Measurements from ENCODE around the gene EPS8.
"Not testable (repeated sequence)": the region's sequence is repeated elsewhere in the genome, so short reads cannot be mapped to it uniquely, and the experiment has no call there.

Gene EPS8

DNA sequence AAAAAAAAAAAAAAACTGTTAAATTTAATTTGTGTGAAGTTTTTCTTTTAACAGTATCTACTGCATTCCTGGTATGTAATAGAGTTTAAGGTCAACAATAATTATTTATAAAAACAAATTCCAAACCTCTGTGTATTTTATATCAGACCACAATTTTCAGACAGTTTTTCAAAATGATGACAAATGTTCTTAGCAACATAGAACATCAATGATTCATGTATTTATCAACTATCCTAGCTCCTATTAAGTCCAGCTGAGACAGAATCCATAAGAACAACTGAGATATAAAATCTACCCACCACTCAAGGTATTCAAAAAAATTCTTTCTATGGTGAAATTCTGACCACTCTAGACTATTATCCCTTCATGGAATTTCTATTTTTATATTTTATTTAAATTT is 144.5 kb downstream of the EPS8 start:
- no peak for DNase-seq (ENCODE audit: low spot score)

DNA sequence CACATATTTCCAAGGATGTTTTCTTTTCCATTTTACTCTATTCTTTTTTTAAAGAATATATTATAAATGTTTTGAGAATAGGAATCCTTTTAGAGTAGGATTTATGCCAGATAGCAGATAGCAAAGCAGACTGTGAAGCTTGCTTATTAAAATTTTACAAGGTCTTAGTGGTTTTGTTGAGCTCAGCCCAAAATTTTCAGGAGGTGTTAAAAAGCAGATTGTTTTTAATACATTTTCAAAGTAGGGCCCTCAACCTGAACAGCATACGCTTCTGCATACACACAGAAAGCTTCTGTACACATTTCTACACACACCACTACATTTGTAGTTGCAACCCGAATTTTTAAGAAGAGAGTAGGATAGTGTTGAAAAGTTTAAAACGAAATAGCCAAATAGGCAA is 151.0 kb downstream of the EPS8 start:
- DNase-seq (ENCODE audit: low spot score): no peak

DNA sequence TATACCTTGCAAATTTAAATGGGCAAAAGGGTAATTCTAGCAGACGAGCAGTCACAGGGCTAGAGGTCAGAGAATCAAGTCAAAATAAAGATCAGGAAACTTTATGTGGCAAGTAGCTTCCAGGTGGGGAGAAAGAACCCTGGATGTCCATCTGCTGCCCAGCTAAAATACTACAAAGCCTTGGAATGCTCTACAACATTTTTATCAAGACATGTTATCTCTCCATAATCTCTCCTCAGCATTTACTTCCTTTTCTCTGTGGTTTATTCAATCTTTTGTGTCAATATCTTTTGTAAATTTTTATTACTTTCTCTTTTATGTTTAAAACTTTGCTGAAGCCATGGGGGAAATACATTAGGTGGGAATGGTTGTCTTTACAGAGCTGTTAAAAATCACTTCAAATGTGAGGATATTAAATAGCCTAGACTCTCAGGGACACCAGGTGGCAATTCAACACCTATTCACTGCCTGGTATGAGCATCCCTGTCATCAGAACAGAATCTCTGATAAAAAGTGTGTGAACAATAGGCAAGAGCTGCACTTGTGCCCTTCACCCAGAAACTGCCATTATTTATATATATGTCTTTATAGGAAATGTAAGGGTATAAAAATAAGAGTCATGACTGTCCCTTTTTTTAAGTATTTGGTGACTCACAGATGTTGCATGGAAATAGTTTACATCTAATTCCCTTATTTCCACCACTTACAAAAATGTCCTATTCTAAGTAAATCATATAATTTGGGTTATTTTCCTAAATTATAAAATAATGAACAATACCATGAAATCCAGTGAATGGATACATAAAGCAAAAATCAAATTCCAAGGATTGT is 152.9 kb downstream of the EPS8 start:
- DNase-seq (ENCODE audit: low spot score): no peak

DNA sequence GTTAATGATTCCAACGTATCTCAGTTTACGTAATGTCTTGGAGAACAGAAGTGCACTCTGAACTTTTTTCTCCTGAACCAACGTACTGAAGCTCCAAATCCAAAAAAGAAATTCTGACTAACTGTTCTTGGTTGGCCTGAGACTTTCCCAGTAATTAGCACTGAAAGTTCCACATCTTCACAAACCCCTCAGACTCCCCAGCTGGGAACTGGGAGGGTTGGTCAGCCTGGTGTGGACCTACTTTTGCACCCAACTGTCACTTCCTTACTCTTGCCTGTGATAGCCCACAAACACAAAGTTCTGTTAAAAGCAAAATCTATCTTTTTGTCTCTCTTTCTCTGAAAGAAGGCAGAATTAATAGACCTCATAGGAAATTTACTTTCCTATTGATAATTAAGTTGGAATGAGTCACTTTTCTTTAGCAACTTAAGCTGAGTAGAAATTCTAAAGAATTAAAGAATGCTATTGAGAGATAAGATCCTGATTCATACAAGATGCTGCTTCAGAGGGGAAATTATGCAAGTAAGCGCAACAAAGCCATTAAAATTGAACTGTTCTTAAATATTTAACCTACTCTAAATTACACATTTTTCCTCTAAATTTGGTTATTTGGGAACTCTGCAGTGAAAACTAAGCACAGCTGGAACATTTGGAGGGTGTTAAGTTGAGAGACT is 155.0 kb downstream of the EPS8 start:
- DNase-seq (ENCODE audit: low spot score): no peak

DNA sequence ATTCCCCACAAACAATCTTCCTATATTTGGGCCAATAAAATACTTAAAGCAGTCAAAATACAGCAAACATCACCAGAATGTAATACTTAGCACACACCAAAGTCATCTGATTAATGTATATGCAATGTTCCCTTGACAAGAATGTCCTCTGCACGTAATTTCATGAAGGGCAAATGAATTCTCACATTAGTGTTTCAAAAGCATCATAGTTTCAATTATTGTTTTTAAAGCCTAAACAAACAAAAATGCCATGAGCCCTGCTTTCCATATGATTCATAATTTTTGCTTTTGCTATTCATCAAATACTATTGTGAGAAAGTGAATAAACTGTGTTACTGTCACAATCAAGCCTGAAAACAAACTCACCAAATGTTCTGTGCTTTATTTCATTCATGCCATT is 156.0 kb downstream of the EPS8 start:
- DNase-seq (ENCODE audit: low spot score): no peak

DNA sequence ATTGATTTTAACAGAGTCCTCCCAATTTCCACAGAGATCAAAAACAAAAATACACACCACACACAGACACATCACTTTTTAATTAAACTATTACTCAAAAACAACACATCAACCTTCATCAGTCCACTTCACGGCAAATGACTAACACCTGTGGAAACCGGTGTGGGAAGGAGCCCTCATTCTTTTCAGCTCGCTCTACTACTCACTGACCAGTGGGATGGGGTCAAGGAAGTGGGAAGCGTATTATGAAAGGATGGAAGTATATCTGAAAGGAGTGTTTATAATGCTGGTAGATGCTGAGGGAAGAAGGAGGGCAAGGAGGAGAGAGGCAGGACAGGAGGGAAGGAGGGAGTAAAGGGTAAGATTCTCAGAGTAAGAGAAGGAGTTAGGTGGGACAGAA is 156.5 kb downstream of the EPS8 start:
- no peak for DNase-seq (ENCODE audit: low spot score)

DNA sequence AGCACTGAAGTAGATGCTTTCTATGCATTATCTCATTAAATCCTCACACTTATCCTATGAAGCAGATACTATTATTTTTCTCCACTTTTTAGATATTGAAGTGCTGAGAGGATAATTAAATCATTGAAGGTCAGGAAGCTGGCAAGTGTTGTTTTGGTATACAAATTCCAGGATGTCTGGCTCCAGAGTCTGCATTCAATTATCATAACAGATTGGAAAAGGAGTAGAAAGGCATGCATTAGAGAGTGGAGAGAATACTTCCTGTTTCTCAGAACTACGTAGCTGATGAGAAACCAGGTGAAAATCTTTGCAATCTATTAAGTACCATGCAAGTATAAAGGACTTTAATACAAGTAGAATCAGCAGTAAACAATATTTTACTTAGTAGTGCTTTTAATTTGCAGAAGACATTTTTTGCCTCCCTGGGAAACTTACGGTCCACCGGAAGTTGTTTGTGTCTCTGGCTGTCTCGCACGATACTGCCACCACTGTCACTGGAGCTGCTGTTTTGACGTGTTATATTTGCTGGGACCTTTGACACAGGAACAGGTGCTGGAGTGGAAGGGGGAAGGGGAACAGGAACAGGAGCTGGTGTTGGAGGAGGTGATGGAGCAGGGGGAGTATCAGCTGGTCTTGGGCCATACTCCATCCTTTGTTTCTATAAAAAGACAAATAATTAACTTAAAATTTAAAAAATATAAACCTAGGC is 158.0 kb downstream of the EPS8 start:
- no peak for DNase-seq (ENCODE audit: low spot score)

DNA sequence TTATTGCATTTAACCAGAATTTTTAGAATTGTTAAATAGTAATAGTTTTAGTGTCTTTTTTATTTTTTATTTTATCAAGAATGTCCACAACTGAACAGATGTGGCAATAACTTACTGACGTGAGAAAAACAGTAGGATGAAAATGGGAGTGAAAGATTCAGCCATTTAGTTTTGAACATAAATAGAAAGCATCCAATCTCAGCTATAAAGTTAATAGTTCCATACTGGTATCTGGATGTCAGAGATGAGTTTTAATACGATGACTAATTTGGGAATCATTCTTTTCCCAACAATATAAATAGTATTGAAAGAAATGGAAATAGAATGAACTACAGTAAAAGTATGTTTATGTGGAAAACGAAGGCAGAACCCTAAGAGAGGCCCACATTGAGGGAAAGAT is 159.4 kb downstream of the EPS8 start:
- no peak for DNase-seq (ENCODE audit: low spot score)

DNA sequence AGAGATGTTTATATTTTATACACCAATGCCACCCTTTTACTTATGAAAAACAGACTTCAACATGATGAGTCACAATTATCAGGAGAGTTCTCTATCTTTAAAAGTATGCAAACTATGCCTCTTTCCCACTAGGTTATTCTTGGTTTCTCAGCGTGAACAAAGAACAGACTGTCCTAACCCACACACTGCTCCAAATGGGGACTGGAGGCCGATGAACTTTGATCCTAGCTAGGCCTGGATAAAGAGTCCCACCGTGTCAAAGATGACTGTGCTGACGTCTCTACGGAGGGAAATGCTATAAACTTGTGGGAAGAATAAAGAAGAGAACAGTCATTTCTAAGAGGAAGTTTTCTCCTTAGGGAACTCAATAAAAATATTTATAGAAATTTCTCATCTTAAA is 160.1 kb downstream of the EPS8 start:
- DNase-seq (ENCODE audit: low spot score): no peak

DNA sequence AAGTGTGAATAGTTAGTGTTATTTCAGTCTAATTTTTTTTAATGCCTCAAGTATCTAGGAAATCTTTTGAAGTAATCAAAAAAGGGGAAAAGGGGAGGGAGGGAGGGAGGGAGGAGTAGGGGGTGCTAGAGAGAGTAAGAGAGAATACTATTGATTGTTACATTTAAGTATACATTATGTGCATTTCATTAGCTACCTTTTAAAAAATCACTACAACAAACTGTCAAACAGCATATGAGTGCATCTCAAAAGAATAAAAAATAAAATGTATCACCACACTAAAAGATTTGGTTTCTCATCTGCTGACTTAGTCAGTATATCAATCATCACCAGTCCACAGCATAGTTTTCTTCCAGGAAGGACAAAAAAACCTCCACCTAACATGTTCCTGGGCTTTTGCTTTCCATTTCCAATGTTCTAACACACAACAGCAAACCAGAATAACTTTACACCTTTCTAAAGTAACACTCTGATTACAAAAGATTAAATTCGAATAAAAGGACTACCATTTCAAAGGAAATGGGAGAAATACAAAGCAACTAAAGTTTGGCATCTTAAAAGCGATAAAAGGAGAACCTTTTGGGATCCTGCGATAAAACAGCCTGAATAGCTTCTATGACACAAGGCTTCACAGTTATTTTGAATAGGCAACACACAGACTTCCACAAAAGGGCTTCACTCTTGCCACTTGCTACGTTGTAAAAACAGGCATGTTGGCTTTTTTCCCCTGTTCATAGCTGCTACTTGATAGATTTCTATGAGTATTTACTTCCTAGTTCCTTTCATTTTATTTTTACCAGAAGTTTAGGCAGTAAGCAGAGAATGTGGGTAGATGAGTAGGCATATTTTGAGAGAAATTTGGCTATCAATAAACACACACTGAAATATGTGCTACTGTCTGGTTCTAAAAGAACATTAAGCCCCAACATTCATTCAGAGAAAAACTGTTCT is 160.9 kb downstream of the EPS8 start:
- no peak for DNase-seq (ENCODE audit: low spot score)

DNA sequence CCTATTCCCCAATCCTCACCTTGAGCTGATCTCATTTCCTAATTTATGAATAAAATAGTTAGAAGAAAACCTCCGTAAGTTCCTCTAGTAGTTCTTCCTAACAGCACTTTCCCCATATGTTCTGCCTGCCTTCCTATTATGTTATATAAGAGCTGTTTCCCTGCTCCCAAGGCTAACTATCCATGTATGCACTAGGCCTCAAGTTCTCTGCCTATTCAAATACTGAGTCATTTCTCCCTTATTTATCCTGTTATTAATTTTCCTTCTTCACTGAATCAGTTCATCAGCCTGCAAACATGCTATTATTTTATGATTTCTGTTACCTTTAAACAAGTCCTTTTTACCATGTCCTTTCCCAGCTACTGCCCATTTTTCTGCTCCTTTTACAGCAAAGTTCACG is 164.1 kb downstream of the EPS8 start:
- DNase-seq (ENCODE audit: low spot score): no peak

DNA sequence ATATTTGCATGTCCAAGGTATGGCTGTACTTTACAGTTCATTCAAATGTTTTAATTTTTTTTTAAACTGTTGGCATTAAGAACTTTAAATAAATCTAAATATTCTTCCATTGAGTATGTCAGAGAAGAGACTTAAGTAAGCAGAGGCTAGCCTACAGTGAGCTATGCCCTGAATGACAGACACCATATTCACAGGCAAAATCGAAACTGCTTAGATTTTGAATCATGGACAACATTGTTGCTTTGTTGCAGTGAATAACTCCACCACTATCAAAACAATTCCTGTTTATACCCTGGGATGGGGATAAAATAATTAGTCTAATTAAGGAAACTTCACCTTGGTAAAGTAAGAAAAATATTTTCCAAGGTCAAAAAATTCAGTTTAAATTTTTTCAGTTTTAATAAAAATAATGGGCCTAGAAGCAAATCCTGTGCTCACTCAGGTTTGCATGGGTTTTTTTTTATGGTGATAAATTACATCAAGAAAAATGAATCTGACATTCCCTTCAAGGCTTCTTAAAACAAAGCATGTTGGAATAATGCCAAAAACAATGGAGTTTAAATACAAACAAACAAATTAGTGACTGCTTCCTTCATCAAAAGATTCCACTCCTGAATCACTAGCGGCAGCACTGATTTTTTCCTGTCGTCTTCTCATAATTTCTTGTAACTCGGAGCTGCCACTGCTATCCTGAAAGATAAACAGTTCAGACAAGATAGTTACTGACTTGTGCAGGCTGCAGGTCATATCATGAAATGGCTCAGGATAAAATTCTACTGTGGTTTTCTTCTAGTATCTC is 168.2 kb downstream of the EPS8 start:
- no peak for DNase-seq (ENCODE audit: low spot score)

DNA sequence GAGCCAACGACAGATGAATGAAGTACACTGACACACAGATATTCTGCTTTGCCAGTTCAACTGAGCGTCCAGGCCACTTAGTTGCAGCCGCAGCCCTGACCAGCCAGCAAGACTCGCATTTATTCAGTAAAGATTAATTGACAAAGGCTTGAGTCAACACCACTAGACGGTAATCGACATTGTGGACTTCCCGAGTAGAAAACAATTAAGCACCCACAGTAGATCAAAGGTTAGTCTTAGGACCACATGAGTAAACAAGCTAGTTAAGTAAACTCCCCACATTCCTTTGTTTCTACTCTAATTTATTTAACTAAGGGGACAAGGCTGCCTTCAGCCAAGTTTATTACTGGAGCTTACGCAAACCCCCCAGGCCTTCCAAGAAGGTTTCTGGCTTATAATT is 172.7 kb downstream of the EPS8 start:
- not testable (repeated sequence) for DNase-seq (ENCODE audit: low spot score)

DNA sequence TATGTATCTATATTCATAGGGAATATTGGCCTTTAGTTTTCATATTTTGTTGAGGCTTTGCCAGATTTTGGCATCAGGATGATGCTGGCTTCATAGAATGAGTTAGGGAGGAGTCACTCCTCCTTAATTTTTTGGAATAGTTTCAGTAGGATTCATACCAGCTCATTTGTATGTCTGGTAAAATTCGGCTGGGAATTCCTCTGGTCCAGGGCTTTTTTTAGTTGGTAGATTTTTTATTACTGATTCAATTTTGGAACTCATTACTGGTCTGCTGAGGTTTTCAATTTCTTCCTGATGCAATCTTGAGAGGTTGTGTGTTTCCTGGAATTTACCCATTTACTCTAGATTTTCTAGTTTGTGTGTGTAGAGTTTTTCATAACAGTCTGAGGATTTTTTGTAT is 175.2 kb downstream of the EPS8 start:
- no peak for DNase-seq (ENCODE audit: low spot score)

DNA sequence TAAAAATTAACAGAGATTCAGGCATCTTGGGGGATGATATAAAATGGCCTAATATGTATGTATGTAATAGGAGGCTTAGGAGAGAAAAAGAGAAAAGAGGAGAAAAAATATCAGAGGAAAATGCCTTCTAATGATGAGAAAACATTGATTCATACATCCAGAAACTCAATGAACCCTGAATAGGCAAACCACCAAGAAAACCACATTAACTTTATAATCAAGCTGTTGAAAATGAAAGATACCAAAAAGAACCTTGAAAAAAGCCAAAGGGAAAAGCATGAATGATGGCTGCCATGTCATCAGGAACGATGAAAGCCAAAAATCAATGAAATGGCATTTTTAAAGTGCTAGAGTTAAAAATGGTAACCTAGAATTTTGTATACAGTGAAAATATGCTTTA is 180.2 kb downstream of the EPS8 start:
- DNase-seq (ENCODE audit: low spot score): no peak

DNA sequence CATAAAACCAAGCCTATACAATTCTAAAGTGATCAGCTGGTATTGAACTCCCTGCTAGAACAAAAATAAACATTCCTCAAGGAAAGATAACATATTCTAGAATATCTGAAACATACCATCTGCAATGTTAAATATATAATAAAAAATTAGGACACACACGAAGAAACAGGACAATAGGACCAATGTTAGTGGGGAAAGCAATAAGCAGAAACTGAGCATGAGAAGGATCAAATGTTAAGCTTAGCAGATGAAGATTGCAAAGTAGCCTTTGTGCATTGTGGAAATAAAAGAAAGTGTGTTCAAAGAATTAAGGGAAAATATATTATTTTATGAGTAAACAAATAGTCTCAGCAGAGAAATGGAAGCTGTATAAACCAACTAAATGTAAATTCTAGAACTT is 180.8 kb downstream of the EPS8 start:
- DNase-seq (ENCODE audit: low spot score): no peak

DNA sequence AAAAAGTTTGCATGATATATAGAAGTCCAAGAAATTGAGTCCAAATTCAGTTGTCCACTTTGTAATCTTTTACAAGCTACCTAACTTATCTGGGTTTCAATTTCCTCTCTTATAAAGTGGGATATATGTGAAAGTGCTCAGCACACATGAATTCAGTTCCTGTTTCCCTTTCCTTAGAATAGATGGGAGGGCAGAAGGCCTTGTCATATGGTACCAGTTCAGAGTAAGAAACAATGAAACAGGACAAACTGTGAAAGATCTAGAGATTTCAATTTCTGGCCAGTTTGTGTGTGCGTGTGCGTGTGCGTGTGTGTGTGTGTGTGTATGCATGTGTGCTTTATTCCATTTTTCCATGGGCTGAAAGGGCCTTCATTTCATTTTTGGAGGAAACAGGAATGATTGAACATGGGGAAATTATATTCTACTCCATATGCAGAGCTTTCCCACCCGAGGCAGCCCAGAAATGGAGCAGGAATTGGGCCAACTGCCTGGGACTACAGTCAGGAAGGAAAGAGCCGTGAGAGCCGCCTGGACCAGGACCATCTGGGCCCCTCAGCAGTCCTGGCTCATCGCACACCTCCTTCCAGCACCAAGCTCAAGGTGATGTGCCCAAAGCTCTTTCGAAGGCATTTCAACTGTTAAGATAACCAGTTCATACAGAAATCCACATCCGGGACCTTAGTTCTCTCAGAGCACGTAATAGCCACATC is 183.2 kb downstream of the EPS8 start:
- DNase-seq (ENCODE audit: low spot score): no peak

DNA sequence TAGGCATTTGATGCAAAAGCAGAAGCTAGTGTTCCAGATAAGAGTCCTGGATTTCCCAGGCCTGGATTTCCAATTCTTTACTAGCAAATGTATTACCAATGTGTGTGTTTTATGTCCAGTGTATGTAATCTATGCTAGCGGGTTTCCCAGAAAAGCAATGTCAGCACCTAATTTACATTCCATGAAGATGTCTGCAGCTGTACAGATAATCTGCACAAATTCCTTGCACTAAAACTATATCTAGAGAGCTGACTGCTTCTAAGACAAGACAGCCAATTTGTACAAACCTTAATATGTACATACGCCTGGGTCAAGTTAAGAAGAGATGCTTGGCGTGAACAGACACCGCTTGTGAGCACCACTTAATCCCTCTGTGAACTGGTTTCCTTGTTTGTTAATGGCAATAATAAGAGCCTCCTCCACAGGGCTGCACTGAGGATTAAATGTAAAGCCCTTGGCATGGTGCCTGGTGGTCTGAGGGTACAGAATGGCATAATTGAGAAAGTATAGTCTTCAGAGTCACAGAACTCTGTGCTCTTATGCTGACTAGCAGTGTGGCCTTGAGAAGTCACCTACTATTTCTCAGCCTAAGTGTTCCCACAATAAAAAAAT is 185.6 kb downstream of the EPS8 start:
- no peak for DNase-seq (ENCODE audit: low spot score)

DNA sequence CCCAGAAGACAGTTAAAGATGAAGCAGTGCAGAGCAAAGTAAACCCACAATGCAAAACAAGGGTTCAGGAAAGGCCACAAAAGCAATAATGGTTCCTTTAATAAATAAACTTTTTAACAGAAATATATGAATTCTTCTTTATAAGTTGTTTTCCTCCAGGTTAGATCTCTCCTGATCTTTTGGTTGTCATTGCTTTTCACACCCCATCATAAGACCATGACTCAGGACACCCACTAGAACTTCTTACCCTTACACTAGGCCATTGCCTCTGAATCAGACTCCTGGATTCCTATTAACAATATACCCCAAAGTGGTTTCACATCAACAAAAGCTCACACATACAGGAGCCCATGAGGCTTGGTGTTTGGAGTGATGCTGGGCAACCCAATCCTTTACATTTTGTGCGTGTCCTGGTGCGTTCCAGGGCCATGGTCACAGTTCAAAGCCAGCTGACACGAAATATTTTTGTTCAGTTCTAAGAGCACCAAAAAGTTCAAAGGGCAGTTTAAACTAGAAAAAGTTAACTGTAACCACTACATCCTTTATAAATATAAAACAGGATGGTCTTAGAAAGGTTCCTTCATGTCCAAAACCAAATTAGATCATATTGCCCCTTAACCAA is 187.0 kb downstream of the EPS8 start:
- DNase-seq (ENCODE audit: low spot score): no peak

Measured in CD4-positive, alpha-beta T cell treated with Interleukin-15 for 4 hours (primary cell).